SK-N-MC (cell line): ENCODE data around the gene MCF2L.
"Not testable (repeated sequence)": the region's sequence is repeated elsewhere in the genome, so short reads cannot be mapped to it uniquely, and the experiment has no call there.

Source experiments
- FOXP2 ChIP-seq: optimal IDR thresholded peaks from 2 replicates; pipeline ENCODE3; 2011; ENCODE audit warnings: mild to moderate bottlenecking, moderate library complexity; ENCODE audit not compliant: insufficient read depth; ENCODE audit errors: extremely low read length, control extremely low read depth
- POLR2AphosphoS5 ChIP-seq: IDR thresholded peaks from 2 replicates; pipeline ENCODE4 v1.6.1; 2012; ENCODE audit warnings: mild to moderate bottlenecking, low read depth, low read length, borderline replicate concordance

DNA sequence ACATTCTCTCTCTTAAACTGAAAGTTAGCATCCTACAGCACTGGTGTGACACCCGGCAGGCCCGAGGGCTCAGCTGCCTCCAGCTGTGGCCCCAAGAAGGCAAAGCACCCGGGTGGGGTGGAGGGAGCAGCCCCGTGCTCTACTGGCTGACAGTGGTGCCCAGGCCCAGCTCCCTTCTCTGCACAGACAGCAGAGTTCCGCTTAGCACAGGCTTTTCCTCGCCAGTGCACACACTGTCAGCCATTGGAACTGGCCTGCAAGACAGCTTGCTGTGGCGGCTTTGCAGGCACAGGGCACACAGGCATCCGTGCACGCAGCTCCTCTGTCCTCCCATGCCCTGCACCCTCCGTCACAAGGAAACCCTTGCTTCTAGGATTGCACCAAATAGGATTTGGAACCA is 133.3 kb downstream of the MCF2L start:
- TF ChIP-seq FOXP2, POLR2AphosphoS5: not testable (repeated sequence)
